Measurements from ENCODE around the gene CCBE1. TPM values are rescaled to one million over a fixed set of nuclear protein-coding genes. Genes with fewer than 3 reads are reported as not detected.
A peak's percentile ranks its signal among the peaks of the same experiment; 100 is the strongest.

Gene CCBE1
- total and polyA plus RNA-seq, 4 experiments from 2014 or later: not detected

DNA sequence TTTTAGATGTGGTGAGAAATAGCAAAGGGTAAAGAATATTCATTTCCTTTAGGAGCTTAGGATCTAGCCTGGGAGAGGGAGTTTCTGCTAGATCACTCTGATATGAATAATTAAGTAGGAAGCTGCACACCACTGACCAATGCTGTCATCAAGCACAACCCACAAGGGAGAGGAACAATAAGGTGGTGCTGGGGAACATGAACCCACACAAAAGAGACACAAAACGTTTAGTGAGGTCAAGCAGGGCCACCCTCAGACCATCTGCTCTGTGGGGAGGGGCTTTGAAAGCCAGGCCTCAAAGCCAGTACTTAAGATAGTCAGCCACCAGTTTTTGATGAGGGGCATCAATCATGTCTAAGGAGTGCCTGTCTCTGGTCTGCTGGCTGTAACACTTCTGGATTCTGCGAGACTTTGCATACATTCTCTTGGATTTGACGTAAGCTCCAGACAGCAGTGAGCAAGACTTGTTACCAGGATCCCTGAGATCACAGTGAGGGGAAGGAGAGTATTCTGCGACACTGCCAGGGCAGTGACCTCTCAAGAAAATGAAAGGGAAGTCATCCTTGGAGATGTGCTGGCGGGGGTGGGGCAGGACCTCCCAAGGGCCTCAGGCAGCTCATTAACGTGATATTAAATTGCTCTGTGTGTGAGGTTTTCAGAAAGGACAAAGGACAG is 127.0 kb downstream of the CCBE1 start:
- H3K4me1 Mint-ChIP-seq: no peaks in the 10 kb centered on the region
- intact Hi-C loops (cut with micrococcal nuclease): no loop called here
- H3K27ac ChIP-seq (ENCODE audit: low read depth, low read length): no peak overlapping the region
- H3K27me3 Mint-ChIP-seq: peaks cover 3 to 8% of the 10 kb centered on the region in 2 donors
- H3K9me3 Mint-ChIP-seq: peaks cover 0 to 3% (median 0%) of the 10 kb centered on the region in 8 donors
- H3K4me3 ChIP-seq (ENCODE audit: low read length in 2 of 2): no peak overlapping the region
- H3K9me3 ChIP-seq (ENCODE audit: control insufficient read depth in 1 of 2, low read length in 2 of 2): no peaks in the 10 kb centered on the region
- H3K27me3 ChIP-seq (ENCODE audit: insufficient read depth, low read length): no peaks in the 10 kb centered on the region
- no peak overlapping the region for H3K4me3 Mint-ChIP-seq
- POLR2A ChIA-PET (ENCODE audit: partially characterized antibody): no interaction called here
- CTCF ChIA-PET (ENCODE audit: partially characterized antibody): no interaction called here
- H3K36me3 ChIP-seq (ENCODE audit: insufficient read depth, low read length): no peaks in the 10 kb centered on the region
- H3K36me3 Mint-ChIP-seq: no peaks in the 10 kb centered on the region
- H3K4me1 ChIP-seq (ENCODE audit: insufficient read depth, low read length): no peaks in the 10 kb centered on the region
- DNase-seq: no peak
- no peak overlapping the region for H3K27ac Mint-ChIP-seq

DNA sequence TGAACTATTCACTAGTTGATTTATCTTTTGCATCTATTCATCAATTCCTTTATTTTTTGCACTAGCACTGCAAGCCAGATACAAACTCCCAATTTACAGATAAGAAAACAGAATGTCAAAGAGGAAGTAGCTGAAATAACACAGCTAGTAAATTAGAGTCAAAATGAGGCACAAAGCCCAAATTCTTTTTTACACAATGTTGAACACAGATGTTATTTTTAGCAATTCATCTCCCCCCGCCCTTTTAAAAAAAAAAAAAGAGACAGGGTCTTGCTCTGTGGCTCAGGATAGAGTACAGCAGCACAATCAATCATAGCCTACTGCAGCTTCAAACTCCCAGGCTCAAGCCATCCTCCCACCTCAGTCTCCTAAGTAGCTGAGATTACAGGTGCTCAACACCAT is 127.8 kb downstream of the CCBE1 start:
- Histone ChIP-seq H3K36me3 (ENCODE audit: insufficient read depth, low read length) (no peaks in the 10 kb centered on the region), H3K27ac (ENCODE audit: low read depth, low read length) (no peak overlapping the region), H3K4me1 (ENCODE audit: insufficient read depth, low read length) (no peaks in the 10 kb centered on the region), H3K9me3 (ENCODE audit: control insufficient read depth in 1 of 2, low read length in 2 of 2) (no peaks in the 10 kb centered on the region), H3K4me3 (ENCODE audit: low read length in 2 of 2) (no peak overlapping the region), H3K27me3 (ENCODE audit: insufficient read depth, low read length) (no peaks in the 10 kb centered on the region)
- Mint-ChIP-seq H3K27ac (no peak overlapping the region), H3K9me3 (peaks cover 0 to 3% (median 0%) of the 10 kb centered on the region in 8 donors), H3K4me3 (no peak overlapping the region), H3K27me3 (peaks cover 3 to 8% of the 10 kb centered on the region in 2 donors), H3K4me1 (no peaks in the 10 kb centered on the region), H3K36me3 (no peaks in the 10 kb centered on the region)
- no peak for DNase-seq
- ChIA-PET POLR2A (ENCODE audit: partially characterized antibody) (no interaction called here), CTCF (ENCODE audit: partially characterized antibody) (no interaction called here)
- intact Hi-C loops (cut with micrococcal nuclease): no loop called here

DNA sequence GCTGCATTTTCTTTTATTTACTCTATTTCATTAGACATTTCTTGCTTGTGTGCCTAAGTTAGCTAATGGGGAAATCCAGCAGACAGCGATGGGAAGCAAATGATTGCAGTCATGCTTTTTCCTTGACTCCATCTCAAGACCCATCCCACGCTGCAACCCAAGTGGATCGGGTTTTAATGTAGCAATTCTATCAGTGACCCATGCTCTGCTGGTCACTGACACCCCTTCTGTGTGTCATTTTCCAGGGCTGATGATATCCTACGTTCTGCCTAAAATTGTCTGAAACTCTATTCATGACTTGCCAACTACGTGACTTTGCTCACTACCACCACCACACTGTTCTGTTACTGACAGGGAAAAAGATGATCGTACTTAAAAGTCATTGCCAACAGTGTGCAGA is 129.8 kb downstream of the CCBE1 start:
- H3K36me3 Mint-ChIP-seq: no peaks in the 10 kb centered on the region
- no peaks in the 10 kb centered on the region for H3K4me1 ChIP-seq (ENCODE audit: insufficient read depth, low read length)
- H3K4me3 Mint-ChIP-seq: peak overlapping the region in 1 of 8 donors; percentile 19
- peaks cover 0 to 3% (median 0%) of the 10 kb centered on the region in 8 donors for H3K9me3 Mint-ChIP-seq
- no peak overlapping the region for H3K4me3 ChIP-seq (ENCODE audit: low read length in 2 of 2)
- no peaks in the 10 kb centered on the region for H3K27me3 ChIP-seq (ENCODE audit: insufficient read depth, low read length)
- H3K4me1 Mint-ChIP-seq: no peaks in the 10 kb centered on the region
- H3K27ac ChIP-seq (ENCODE audit: low read depth, low read length): no peak overlapping the region
- ChIA-PET POLR2A (ENCODE audit: partially characterized antibody) (interaction anchor here (0.7 kb wide), 1 partner anchor 22 kb away, joined by 5 read pairs; no protein-coding TSS in a partner anchor), CTCF (ENCODE audit: partially characterized antibody) (no interaction called here)
- H3K36me3 ChIP-seq (ENCODE audit: insufficient read depth, low read length): no peaks in the 10 kb centered on the region
- no peak overlapping the region for H3K27ac Mint-ChIP-seq
- no peaks in the 10 kb centered on the region for H3K9me3 ChIP-seq (ENCODE audit: control insufficient read depth in 1 of 2, low read length in 2 of 2)
- peaks cover 3 to 6% of the 10 kb centered on the region in 2 donors for H3K27me3 Mint-ChIP-seq
- intact Hi-C loops (cut with micrococcal nuclease): no loop called here
- DNase-seq: no peak

DNA sequence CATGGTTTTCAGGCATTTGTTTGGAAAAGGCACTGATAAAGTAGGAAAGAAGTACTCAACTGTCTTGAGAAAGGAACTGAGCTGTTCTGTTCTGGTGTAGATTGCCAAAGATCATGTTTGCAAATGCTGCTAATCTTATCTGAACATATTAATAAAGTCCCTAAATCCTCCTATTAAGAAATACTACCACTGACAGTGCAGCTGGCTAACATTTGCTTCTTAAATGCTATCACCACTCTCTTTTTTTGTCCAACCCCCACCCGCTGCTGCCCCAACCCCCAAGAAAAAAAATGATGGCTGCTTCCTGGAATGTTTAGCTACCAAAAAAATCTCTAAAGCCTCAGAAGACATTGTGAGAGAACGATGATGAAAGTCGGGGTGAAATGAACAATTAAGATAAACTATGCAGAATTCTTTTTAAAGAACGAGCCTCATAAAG is 130.7 kb downstream of the CCBE1 start:
- Mint-ChIP-seq H3K36me3 (no peaks in the 10 kb centered on the region), H3K27me3 (peaks cover 3 to 6% of the 10 kb centered on the region in 2 donors), H3K4me1 (no peaks in the 10 kb centered on the region), H3K9me3 (peaks cover 0 to 3% (median 0%) of the 10 kb centered on the region in 8 donors), H3K27ac (no peak overlapping the region), H3K4me3 (no peak overlapping the region)
- Histone ChIP-seq H3K4me3 (ENCODE audit: low read length in 2 of 2) (no peak overlapping the region), H3K36me3 (ENCODE audit: insufficient read depth, low read length) (no peaks in the 10 kb centered on the region), H3K4me1 (ENCODE audit: insufficient read depth, low read length) (no peaks in the 10 kb centered on the region), H3K27me3 (ENCODE audit: insufficient read depth, low read length) (no peaks in the 10 kb centered on the region), H3K9me3 (ENCODE audit: control insufficient read depth in 1 of 2, low read length in 2 of 2) (no peaks in the 10 kb centered on the region), H3K27ac (ENCODE audit: low read depth, low read length) (no peak overlapping the region)
- POLR2A ChIA-PET (ENCODE audit: partially characterized antibody): no interaction called here
- DNase-seq: no peak
- CTCF ChIA-PET (ENCODE audit: partially characterized antibody): no interaction called here
- intact Hi-C loops (cut with micrococcal nuclease): no loop called here

DNA sequence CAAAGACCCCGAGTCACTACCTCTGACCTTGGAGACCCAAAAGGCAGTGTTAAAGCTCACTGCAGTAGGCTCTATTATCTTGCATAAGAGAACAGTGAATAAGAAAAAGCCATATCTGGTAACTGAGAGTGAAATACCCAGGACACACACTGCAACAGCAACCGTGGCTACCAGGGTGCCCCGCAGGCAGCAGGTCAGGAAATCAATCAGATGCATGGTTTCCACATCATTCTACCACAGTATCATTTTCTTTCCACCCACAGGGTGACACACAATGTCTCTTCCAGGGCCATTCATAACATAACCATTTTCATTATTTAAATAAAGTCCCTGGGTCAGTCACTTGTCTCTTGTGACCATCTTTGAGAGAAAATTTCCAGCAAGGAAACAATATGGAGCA is 131.3 kb downstream of the CCBE1 start:
- Histone ChIP-seq H3K4me1 (ENCODE audit: insufficient read depth, low read length) (no peaks in the 10 kb centered on the region), H3K27me3 (ENCODE audit: insufficient read depth, low read length) (no peaks in the 10 kb centered on the region), H3K27ac (ENCODE audit: low read depth, low read length) (no peak overlapping the region), H3K4me3 (ENCODE audit: low read length in 2 of 2) (no peak overlapping the region), H3K9me3 (ENCODE audit: control insufficient read depth in 1 of 2, low read length in 2 of 2) (no peaks in the 10 kb centered on the region), H3K36me3 (ENCODE audit: insufficient read depth, low read length) (no peaks in the 10 kb centered on the region)
- H3K4me3 Mint-ChIP-seq: no peak overlapping the region
- DNase-seq: no peak
- H3K27me3 Mint-ChIP-seq: peaks cover 3 to 6% of the 10 kb centered on the region in 2 donors
- no peak overlapping the region for H3K27ac Mint-ChIP-seq
- no peaks in the 10 kb centered on the region for H3K4me1 Mint-ChIP-seq
- H3K9me3 Mint-ChIP-seq: peaks cover 0 to 3% (median 0%) of the 10 kb centered on the region in 8 donors
- ChIA-PET CTCF (ENCODE audit: partially characterized antibody) (no interaction called here), POLR2A (ENCODE audit: partially characterized antibody) (no interaction called here)
- no peaks in the 10 kb centered on the region for H3K36me3 Mint-ChIP-seq
- intact Hi-C loops (cut with micrococcal nuclease): no loop called here

DNA sequence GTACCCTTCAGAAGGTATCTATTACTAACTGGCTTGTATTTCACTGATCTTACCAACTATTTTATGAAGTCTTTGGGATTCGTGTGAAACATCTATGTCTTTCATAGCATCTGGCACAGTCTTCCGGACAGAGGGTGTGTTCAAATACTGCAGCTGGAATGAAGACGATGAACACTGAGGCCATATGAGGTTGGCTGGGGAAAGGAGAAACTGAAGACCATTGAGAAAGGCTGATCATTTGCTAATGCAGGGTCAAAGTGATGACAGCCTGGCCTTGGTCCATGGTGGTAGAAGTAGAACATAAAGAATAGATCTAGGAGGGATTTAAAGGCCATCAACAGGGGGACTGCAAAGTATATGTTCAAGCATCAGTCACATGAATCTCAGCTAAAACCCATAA is 132.7 kb downstream of the CCBE1 start:
- H3K9me3 ChIP-seq (ENCODE audit: control insufficient read depth in 1 of 2, low read length in 2 of 2): no peaks in the 10 kb centered on the region
- Mint-ChIP-seq H3K4me1 (no peaks in the 10 kb centered on the region), H3K36me3 (no peaks in the 10 kb centered on the region), H3K27ac (no peak overlapping the region), H3K4me3 (no peak overlapping the region), H3K9me3 (peaks cover 0 to 3% (median 0%) of the 10 kb centered on the region in 8 donors), H3K27me3 (peaks cover 0 to 5% of the 10 kb centered on the region in 2 donors)
- ChIA-PET CTCF (ENCODE audit: partially characterized antibody) (no interaction called here), POLR2A (ENCODE audit: partially characterized antibody) (no interaction called here)
- no peak overlapping the region for H3K27ac ChIP-seq (ENCODE audit: low read depth, low read length)
- no peaks in the 10 kb centered on the region for H3K4me1 ChIP-seq (ENCODE audit: insufficient read depth, low read length)
- no peaks in the 10 kb centered on the region for H3K36me3 ChIP-seq (ENCODE audit: insufficient read depth, low read length)
- no peak for DNase-seq
- no peaks in the 10 kb centered on the region for H3K27me3 ChIP-seq (ENCODE audit: insufficient read depth, low read length)
- intact Hi-C loops (cut with micrococcal nuclease): no loop called here
- no peak overlapping the region for H3K4me3 ChIP-seq (ENCODE audit: low read length in 2 of 2)

DNA sequence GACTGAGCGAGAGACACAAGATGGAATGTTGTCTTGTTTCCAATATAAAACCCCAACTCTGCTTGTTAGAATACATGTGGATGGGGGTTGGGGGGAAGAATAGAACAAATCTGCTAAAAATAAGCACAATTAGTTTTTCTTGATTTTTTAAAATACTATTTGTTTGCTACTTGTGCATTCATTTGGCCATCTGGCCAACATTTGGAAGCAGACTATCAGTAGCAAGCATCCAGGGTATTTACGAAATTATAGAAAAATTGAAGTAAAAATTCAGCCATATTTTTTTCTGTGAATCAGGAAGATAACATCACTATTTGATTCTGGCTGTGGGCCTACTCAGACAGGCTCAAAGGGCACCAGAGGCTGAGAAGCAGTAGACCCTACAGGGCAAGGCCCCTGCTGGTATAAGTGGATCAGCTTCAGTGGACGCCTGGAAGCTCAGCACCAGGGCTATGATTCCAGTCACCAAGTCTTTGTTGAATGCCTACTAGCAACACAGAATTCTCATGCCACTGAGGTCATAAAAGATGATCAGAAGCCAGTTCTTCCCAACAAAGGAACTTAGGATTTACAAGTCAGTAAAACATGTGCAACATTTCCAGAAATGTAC is 133.9 kb downstream of the CCBE1 start:
- Mint-ChIP-seq H3K36me3 (no peaks in the 10 kb centered on the region), H3K27me3 (peaks cover 0 to 2% of the 10 kb centered on the region in 2 donors), H3K9me3 (peaks cover 0 to 2% (median 0%) of the 10 kb centered on the region in 8 donors), H3K27ac (no peak overlapping the region), H3K4me3 (no peak overlapping the region), H3K4me1 (no peaks in the 10 kb centered on the region)
- Histone ChIP-seq H3K4me1 (ENCODE audit: insufficient read depth, low read length) (no peaks in the 10 kb centered on the region), H3K9me3 (ENCODE audit: control insufficient read depth in 1 of 2, low read length in 2 of 2) (no peaks in the 10 kb centered on the region), H3K4me3 (ENCODE audit: low read length in 2 of 2) (no peak overlapping the region), H3K27ac (ENCODE audit: low read depth, low read length) (no peak overlapping the region), H3K27me3 (ENCODE audit: insufficient read depth, low read length) (no peaks in the 10 kb centered on the region), H3K36me3 (ENCODE audit: insufficient read depth, low read length) (no peaks in the 10 kb centered on the region)
- DNase-seq: no peak
- ChIA-PET CTCF (ENCODE audit: partially characterized antibody) (no interaction called here), POLR2A (ENCODE audit: partially characterized antibody) (no interaction called here)
- intact Hi-C loops (cut with micrococcal nuclease): no loop called here

All from CD4-positive, alpha-beta memory T cell (primary cell).